NCI-H2029 (cell line): ENCODE measurements around the gene TBX2.
"Not testable (repeated sequence)": the region's sequence is repeated elsewhere in the genome, so short reads cannot be mapped to it uniquely, and the experiment has no call there.

Experiments used
- DNase-seq: peaks from one replicate; lab custom pipeline; 2025; lab: John Stamatoyannopoulos, UW

Gene TBX2

GRCh38 chr17:61399131-61400065 is at the start of gene TBX2:
TBX2 (plus strand) TSS chr17:61399843; CDS start chr17:61400177, 334 bp downstream.
- DNase-seq = no peak

GRCh38 chr17:61351745-61352407 is 47.8 kb upstream of the TBX2 start:
- DNase-seq = no peak

- DNase-seq = no peak
These were observed 47.3 kb upstream of the TBX2 start for GRCh38 chr17:61352408-61352770.

DNA sequence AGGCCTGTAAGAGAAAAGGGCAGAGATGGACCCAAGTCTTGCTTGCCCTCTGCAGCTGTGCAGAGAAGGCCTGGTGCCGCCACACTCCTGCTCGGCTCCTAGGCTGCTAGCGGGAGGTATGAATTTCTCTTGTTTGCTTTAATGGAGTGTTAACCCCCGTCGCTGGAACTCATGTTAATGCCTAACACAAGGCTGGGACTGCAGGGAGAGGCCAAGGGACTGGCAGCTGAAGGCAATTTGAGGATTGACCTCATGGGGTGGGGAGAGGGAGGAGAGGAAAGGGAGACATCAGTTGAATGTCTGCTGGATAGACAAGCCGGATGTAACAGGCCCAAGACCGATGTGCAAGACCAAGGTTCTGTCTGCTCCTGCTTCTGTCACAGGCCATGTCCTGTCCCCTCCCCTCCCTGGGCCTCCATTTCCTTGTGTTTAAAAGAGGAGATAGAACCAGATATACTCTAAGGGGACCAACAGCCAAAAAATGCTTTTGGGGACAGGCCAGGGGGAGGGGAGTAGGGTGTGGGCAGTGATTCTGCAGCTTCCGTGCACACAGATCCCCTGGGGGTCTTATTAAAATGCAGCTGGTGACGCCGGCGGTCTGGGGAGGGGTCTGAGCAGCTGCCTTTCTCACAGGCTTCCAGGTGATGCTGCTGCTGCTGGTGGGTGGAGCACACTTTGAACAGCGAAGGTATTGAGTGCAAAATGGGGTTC is 46.7 kb upstream of the TBX2 start:
- no peak for DNase-seq

- DNase-seq = no peak
These were observed 46.0 kb upstream of the TBX2 start for GRCh38 chr17:61353615-61354014.

DNA sequence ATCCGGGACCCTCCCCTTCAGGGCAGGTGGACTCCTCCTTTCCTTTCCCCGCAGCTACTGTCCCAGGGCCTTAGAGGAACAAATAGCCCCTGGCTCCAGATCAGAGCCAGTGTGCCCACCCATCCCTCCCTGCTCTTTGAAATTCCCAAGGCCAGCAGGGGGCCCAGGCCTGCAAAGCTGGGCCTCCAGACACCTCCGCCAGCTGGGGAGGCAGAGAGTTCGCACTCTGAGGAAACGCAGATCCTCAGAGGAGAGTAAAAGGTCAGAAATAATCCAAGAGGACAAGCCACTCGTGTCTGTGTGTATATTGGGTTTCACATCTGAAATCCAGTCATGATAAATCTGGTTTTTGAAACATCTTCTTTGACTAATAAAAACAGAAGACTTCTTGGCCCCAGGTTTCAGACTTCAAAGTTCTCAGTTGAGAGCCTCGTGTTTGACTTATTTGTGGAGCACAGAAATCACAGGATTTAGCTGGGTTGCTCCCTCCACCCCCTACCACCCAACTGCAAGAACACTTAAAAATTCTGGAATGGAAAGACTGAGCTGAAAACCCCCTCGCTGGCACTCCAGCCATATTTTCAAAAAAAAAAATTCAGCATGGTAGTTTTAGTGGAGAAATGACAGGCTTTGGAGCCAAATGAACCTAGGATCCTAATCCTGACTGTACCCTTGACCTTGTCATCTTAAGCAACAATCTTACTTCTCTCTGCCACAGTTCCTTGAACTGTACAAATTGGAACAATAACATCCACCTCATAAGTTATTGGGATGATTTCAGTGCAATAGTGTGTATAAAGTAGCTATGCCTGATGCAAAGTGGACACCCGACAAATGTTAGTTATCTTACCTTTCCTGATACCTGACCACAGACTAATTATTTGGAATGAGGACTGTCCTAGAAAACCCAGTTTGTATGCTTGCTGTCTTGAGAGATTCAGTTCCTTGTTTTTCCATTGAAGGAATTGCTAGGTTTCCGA is 44.5 kb upstream of the TBX2 start:
- DNase-seq = no peak

GRCh38 chr17:61357061-61357460 is 42.6 kb upstream of the TBX2 start:
- DNase-seq = not testable (repeated sequence)

- not testable (repeated sequence) for DNase-seq
These were observed 40.1 kb upstream of the TBX2 start for GRCh38 chr17:61359513-61359912.

GRCh38 chr17:61360318-61360943 is 39.2 kb upstream of the TBX2 start:
- DNase-seq = no peak

DNA sequence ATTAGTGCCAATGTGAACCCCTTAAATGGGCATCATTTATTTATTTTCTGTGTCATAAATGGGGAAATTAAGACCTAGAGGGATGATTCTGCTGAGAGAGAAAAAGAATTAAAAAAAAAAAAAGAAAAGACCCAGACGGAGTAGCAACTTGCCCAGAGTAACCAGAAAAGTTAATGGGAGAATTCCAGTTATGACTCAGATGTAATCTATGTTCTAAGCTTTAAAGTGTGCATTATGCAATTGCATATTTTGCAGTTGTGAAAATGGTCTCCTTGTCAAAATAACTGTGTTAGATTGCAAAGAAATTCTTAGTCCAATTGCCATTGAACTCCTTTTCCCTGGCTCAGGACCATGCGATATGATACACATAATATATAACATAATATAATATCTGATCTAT is 38.6 kb upstream of the TBX2 start:
- no peak for DNase-seq

- DNase-seq = no peak
These were observed 37.2 kb upstream of the TBX2 start for GRCh38 chr17:61362396-61362795.

- no peak for DNase-seq
These were observed 36.6 kb upstream of the TBX2 start for GRCh38 chr17:61362852-61363600.

GRCh38 chr17:61363601-61364462 is 35.8 kb upstream of the TBX2 start:
- DNase-seq = no peak

DNA sequence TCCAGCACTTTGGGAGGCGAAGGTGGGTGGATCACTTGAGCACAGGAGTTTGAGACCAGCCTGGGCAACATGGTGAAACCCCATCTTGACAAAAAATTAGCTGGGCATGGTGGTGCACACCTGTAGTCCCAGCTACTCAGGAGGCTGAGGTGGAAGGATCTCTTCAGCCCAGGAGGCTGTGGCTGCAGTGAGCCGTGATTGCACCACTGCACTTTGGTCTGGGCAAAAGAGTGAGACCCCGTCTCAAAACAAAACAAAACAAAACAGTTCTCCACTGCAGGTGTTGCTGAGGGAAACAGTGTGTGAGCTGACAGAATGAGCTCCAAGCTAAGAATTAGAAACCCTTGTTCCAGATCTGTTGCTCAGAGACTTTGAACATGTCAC is 35.2 kb upstream of the TBX2 start:
- no peak for DNase-seq

DNA sequence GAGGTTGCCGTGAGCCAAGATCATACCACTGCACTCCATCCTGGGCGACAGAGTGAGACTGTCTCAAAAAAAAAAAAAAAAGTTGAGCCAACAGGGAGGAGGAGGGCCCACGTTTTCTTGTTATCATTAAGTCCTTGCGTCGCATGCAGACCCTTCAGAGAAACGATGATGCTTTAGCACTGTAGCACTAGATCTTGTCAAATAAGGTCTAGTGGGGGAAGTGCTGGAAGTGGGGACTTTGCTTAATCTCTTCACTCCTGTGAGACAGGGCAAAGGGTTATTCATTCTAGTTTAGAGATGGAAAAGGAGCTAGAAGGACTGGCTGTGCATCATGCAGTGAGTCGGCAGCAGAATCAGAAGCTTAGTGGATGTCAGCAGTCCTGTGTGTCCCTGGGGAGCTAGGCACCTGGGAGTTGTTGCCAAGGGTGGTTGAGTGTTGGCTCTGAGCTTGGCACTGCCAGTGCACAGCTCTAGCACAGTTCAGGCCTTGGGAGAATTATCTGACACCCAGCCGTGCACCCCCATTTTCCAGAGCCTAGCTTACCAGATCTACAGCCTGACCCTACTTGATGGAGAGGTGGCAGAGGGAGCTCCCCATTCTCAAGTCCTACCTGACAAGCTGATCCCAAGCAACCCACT is 33.4 kb upstream of the TBX2 start:
- DNase-seq = no peak

DNA sequence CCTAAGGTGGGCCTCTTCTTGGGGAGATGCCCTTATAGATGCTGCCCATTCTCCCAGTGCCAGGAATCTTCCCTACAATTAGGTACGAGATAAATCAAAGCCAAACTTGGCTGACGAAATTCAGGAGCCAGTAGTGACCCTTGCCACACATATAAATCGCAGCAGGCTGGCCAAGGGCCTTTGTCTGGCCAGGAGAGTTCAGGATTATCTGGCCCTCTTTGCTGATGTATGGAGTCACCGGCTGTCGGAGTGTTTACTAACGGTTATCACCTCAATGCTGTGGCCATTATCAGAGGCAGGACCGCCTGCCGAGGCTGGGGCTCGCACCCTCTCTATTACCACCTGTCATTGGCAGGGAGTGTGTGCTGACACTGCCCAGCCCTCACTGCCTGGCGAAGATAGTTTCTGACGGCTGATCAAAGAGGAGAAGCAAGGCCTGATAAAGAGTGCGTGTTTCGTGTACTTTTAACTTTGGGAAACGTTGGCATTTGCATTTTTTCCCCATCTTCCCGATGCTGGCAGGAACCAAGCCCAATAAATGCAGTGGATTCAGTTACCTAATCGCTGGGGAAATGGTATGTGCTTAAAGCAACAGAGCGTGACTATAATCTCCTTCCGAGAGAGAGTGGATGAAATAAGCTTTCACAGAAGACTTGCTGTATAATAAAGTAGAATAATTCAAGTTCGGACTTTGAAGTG is 32.8 kb upstream of the TBX2 start:
- no peak for DNase-seq

DNA sequence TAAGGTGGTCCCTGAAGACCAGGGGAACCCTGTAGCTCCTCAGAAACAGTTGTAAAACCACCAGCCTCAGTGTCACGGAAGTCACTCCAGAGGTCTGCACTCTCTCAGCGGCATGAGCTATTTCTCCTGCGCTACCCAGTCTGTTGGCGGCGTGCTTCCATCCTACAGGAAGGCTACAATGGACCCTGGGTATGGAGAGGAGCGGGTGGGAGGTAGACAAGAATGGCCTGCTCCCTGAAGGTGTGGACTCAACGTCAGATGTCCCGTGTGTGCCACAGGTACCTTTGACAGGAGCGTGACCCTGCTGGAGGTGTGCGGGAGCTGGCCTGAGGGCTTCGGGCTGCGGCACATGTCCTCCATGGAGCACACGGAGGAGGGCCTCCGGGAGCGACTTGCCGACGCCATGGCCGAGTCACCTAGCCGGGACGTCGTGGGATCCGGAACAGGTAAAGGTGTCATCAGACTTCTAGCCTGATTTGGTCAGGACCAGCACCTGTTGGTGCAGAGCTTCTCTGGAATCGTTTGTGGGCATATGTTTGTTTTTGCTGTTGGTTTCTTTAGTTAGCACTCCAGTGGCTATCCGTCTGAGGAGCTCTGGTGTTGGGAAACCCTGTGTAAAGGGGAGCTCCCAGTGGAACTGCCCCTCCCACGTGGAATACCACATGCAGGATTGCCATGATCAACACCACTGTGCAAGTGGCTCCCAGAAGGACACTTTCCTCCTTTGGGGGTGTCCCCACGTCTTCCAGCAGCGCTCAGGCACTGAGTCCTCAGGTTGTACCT is 31.4 kb upstream of the TBX2 start:
- DNase-seq = no peak
